Suprapubic skin (tissue), 4 donors: ENCODE data around the gene DHX58. TPM values are rescaled to one million over a fixed set of nuclear protein-coding genes. Genes with fewer than 3 reads are reported as not detected.
A peak's percentile ranks its signal among the peaks of the same experiment; 100 is the strongest.

ENCODE experiments used
- DNase-seq, 2 donors: peaks; one replicate each; pipeline ENCODE4 v3.0.0-alpha.2; 2019; ENCODE audit warnings: low spot score in 2 of 2
- H3K27ac ChIP-seq: fragments of 200-600 bp; sonication (generic); one replicate; pipeline ENCODE4 v1.5.1; 2019
- H3K27me3 ChIP-seq: fragments of 200-600 bp; sonication (generic); one replicate; pipeline ENCODE4 v1.5.1; 2019
- H3K36me3 ChIP-seq: fragments of 200-600 bp; sonication (generic); one replicate; pipeline ENCODE4 v1.5.1; 2019
- H3K4me1 ChIP-seq: fragments of 200-600 bp; sonication (generic); one replicate; pipeline ENCODE4 v1.5.1; 2019
- H3K4me3 ChIP-seq: fragments of 200-600 bp; sonication (generic); one replicate; pipeline ENCODE4 v1.5.1; 2019; ENCODE audit warnings: mild to moderate bottlenecking
- H3K9me3 ChIP-seq: fragments of 200-600 bp; sonication (generic); one replicate; pipeline ENCODE4 v1.5.1; 2019
- EP300 ChIP-seq: sonication (generic); formaldehyde crosslinking; IDR thresholded peaks from one replicate; pipeline ENCODE4 v1.6.1; 2017; ENCODE audit warnings: antibody characterized with exemption
- POLR2A ChIP-seq, 2 donors: fragments of 450-650 bp; IDR thresholded peaks; one replicate each; pipeline ENCODE4 v1.6.1; 2017; ENCODE audit warnings: antibody characterized with exemption in 2 of 2, mild to moderate bottlenecking in 2 of 2, moderate library complexity in 2 of 2
- POLR2AphosphoS5 ChIP-seq, 3 donors: sonication (generic); formaldehyde crosslinking; IDR thresholded peaks; one replicate each; pipeline ENCODE4 v1.6.1; 2017; ENCODE audit warnings: antibody characterized with exemption in 3 of 3
- WGBS: methylation state at CpG from one replicate; pipeline ENCODE4 v1.1.5; 2018; 5-methylcytosine and 5-hydroxymethylcytosine counted together
- total RNA-seq, 4 donors: library from RNA; depleted of rRNA; stranded (reverse); fragments of >200 nt; gene quantifications; one replicate each; pipeline ENCODE4 v1.1.0, GENCODE V29; 2016
- TF ChIP-seq, protein P1 (sequence below), 2 donors: fragments of 200-600 bp in 1 of 2; fragments of 450-650 bp in 1 of 2; sonication (generic) in 1 of 2; IDR thresholded peaks; one replicate each; pipeline ENCODE4 v1.5.1; 2016 to 2019; ENCODE audit warnings: antibody characterized with exemption in 2 of 2, mild to moderate bottlenecking in 1 of 2, moderate library complexity in 1 of 2

Gene DHX58
- total RNA-seq, 4 donors from 2014 or later: 8.2 to 14.2 (median 11.9) TPM

DNA sequence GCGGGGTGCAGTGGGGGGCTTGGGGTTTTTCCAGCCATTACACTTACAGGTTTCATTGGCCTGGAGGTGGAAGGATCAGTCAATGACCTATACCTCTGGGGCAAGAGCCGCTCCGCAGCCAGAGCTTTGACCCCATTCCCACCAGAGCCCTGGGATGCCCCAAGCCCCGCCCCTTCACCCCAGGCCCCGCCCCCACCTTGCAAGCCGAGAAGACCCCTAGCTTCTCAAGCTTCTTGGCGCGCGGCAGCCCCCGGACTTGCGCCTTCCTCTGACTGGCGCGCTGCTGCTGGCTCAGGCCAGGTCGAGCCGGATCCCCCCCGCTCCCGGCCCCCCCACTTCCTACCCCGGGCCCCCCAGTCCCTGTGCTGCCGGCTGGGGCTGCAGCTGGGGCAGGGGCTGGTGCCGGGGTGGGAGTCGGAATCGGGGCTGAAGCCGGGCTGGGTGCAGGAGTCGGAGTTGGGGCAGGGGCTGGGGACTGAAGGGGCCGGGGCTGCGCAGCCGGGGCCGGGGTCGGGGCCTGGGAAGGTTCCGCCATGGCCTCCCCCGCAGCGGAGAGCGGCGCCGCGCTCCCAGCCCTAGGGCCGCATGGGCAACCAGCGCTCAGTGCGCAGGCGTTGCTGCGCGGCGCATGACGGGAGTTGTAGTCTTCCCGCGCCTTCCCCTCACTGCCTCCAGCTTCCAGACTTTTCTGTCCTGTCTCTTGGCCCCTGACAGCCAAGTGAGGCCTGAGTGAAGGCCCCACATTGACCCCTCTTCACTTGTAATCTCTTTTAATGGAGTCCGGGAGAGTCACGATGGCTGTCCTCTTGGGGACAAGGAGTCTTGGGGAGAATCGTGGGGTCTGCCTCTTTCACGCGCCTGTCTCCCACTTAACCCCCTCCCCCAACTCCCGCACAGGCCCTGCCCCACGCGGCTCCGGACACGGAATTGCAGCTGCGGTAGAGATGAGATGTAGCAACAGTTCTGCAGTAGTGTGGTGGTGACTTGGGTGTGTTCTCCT is 8.6 kb upstream of the DHX58 start, which contains the start of gene KAT2A:
KAT2A (minus strand) TSS at position 598 of the 1,000 bp plus-strand sequence; CDS start at position 535, 63 bp downstream.
- no peaks in the 10 kb centered on the region for H3K27me3 ChIP-seq
- peaks cover 20% of the 10 kb centered on the region for H3K36me3 ChIP-seq
- peaks cover 45% of the 10 kb centered on the region for H3K4me1 ChIP-seq
- H3K27ac ChIP-seq: no peak within 1 kb of the TSS
- 10% methylated on average over 24 of the region's 57 CpGs for WGBS
- no peaks in the 10 kb centered on the region for H3K9me3 ChIP-seq
- DNase-seq: no peak
- TF ChIP-seq POLR2AphosphoS5 (IDR thresholded peaks at IDR 0.05): no peak
- no peak for TF ChIP-seq EP300
- no peak for TF ChIP-seq POLR2A (IDR thresholded peaks at IDR 0.05)
- TF ChIP-seq, protein P1, sequence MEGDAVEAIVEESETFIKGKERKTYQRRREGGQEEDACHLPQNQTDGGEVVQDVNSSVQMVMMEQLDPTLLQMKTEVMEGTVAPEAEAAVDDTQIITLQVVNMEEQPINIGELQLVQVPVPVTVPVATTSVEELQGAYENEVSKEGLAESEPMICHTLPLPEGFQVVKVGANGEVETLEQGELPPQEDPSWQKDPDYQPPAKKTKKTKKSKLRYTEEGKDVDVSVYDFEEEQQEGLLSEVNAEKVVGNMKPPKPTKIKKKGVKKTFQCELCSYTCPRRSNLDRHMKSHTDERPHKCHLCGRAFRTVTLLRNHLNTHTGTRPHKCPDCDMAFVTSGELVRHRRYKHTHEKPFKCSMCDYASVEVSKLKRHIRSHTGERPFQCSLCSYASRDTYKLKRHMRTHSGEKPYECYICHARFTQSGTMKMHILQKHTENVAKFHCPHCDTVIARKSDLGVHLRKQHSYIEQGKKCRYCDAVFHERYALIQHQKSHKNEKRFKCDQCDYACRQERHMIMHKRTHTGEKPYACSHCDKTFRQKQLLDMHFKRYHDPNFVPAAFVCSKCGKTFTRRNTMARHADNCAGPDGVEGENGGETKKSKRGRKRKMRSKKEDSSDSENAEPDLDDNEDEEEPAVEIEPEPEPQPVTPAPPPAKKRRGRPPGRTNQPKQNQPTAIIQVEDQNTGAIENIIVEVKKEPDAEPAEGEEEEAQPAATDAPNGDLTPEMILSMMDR (IDR thresholded peaks at IDR 0.05): no peak
- H3K4me3 ChIP-seq: peak within 1 kb of the TSS; percentile 77

DNA sequence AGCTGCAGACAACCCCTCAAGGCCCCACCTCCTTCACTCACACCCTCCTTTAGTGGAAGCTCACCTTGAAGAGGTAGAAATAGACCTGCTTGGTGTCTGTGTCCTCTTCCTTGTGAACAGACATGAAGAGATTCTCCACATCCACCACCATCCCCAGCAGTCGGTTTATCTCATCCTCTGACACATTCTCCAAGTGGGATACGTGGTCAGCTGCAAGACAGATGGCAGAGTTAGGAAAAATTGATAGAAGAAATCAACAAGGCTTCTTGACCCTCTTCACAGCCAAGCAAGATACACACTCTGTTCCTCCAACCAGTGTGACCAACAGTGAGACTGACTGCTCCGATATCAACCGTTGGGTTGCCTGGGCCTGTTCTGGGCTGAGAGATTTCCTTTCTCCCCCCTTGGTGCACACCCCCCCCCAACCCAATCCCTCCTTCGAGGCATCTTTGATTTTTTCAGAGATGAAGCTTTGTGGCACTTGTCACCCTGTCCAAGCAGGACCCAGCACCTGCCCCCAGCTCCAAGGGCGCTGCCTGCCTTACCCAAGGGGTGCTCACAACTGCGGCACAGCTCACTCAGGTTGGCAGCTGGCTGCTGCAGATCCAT is 7.8 kb upstream of the DHX58 start:
- TF ChIP-seq, protein P1 (IDR thresholded peaks at IDR 0.05): no peak
- TF ChIP-seq POLR2AphosphoS5 (IDR thresholded peaks at IDR 0.05) (no peak), POLR2A (IDR thresholded peaks at IDR 0.05) (no peak), EP300 (no peak)
- H3K27ac ChIP-seq: no peak overlapping the region
- no peaks in the 10 kb centered on the region for H3K9me3 ChIP-seq
- H3K27me3 ChIP-seq: no peaks in the 10 kb centered on the region
- H3K4me1 ChIP-seq: peaks cover 45% of the 10 kb centered on the region
- H3K4me3 ChIP-seq: peak overlapping the region; percentile 77
- peaks cover 12% of the 10 kb centered on the region for H3K36me3 ChIP-seq
- DNase-seq: no peak
- 40% methylated on average over 7 of the region's 7 CpGs for WGBS

DNA sequence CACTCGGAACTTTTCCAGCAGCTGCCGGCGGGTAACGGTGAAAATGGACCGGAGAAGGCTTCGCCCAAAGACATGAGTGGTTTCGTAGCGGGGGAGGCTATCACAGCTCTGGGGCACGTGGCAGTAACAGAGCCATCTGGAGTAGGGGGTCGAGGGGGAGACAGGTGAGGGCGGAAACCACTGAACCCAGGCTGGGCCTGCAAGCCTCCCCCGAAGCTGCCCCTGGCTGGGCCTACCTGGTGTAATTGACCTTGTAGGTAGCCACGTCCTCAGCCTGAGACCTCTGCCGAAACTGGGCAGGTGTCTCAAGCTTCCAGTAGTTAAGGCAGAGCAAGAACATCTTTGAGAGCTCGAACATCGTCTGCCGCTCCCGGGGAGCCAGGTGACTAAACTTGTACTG is 6.8 kb upstream of the DHX58 start:
- 90% methylated on average over 18 of the region's 18 CpGs for WGBS
- H3K27ac ChIP-seq: no peak overlapping the region
- no peak overlapping the region for H3K4me3 ChIP-seq
- peaks cover 45% of the 10 kb centered on the region for H3K4me1 ChIP-seq
- H3K9me3 ChIP-seq: no peaks in the 10 kb centered on the region
- DNase-seq: no peak
- TF ChIP-seq POLR2A (IDR thresholded peaks at IDR 0.05): no peak
- peaks cover 4% of the 10 kb centered on the region for H3K36me3 ChIP-seq
- H3K27me3 ChIP-seq: no peaks in the 10 kb centered on the region

DNA sequence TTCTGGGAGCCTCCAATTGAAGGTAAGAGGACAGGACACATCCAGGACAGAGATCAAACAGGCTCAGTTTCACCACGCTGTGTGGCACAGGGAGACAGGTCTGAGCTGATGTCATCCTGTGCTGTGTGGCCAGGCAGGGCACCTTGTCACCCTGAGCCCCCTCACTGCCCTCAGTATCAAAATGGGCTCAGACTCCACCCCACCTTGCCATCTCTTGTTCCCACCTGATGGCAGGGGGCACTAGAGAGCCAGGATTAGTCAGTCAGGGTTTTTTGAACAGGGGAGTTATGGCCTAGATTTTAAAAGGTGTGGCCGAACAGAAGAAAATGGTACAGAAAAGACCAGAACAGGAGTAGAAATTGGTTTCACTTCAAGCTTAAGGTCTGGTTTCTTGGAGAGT is 6.0 kb upstream of the DHX58 start:
- Histone ChIP-seq H3K36me3 (peaks cover 4% of the 10 kb centered on the region), H3K9me3 (no peaks in the 10 kb centered on the region), H3K27me3 (no peaks in the 10 kb centered on the region), H3K4me1 (peaks cover 47% of the 10 kb centered on the region), H3K27ac (no peak overlapping the region), H3K4me3 (no peak overlapping the region)
- no peak for DNase-seq
- 65% methylated on average over 2 of the region's 2 CpGs for WGBS
- TF ChIP-seq, protein P1 (IDR thresholded peaks at IDR 0.05): peak in 1 of 2 donors; percentile 20
- TF ChIP-seq EP300: no peak
- TF ChIP-seq POLR2AphosphoS5 (IDR thresholded peaks at IDR 0.05): no peak

DNA sequence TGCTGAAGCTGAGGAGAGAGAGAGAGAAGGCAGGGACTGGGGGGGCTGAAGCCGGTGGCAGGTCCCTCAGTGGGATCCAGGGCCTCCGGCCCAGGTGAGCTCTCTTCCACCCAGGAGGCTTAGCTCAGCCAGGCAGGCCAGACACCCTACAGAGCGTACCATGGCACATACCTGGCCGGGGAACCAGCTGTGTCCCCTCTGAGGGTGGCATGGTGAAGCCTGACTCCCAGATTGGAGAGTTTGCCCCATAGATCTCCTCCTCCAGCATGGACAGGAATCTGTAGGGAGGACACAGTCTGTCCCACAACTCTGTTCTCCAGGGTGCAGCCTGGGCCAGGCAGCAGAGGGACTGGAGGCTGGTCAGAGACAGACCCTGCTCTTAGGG is 5.6 kb upstream of the DHX58 start:
- H3K4me3 ChIP-seq: no peak overlapping the region
- H3K4me1 ChIP-seq: peaks cover 51% of the 10 kb centered on the region
- H3K27ac ChIP-seq: no peak overlapping the region
- 87% methylated on average over 3 of the region's 4 CpGs for WGBS
- peaks cover 7% of the 10 kb centered on the region for H3K36me3 ChIP-seq
- H3K9me3 ChIP-seq: no peaks in the 10 kb centered on the region
- TF ChIP-seq POLR2AphosphoS5 (IDR thresholded peaks at IDR 0.05) (no peak), EP300 (no peak), POLR2A (IDR thresholded peaks at IDR 0.05) (no peak)
- TF ChIP-seq, protein P1 (IDR thresholded peaks at IDR 0.05): no peak
- no peak for DNase-seq
- H3K27me3 ChIP-seq: no peaks in the 10 kb centered on the region
